Trophoblast cell (in vitro differentiated cells and primary cell): ENCODE results near the gene ELN.

Experiments
- DNase-seq, 2 donors: peaks; one replicate each; pipeline ENCODE4 v3.0.0-alpha.2; 2016
- H2AFZ ChIP-seq: 2 replicates; pipeline ENCODE4 v1.6.1; 2013; ENCODE audit warnings: low read length, moderate library complexity, mild to moderate bottlenecking; ENCODE audit not compliant: insufficient read depth, poor library complexity
- H2AK5ac ChIP-seq: 2 replicates; pipeline ENCODE4 v1.6.1; 2013; ENCODE audit warnings: mild to moderate bottlenecking, low read length
- H2BK120ac ChIP-seq: 2 replicates; pipeline ENCODE4 v1.6.1; 2013; ENCODE audit warnings: low read length, mild to moderate bottlenecking, moderate library complexity; ENCODE audit not compliant: insufficient read depth, poor library complexity
- H2BK12ac ChIP-seq: 2 replicates; pipeline ENCODE4 v1.6.1; 2013; ENCODE audit warnings: mild to moderate bottlenecking, low read length, moderate library complexity
- H2BK5ac ChIP-seq: 2 replicates; pipeline ENCODE4 v1.6.1; 2013; ENCODE audit warnings: low read length, low read depth, moderate library complexity, mild to moderate bottlenecking; ENCODE audit not compliant: poor library complexity
- H3K14ac ChIP-seq: 2 replicates; pipeline ENCODE4 v1.6.1; 2013; ENCODE audit warnings: mild to moderate bottlenecking, low read length
- H3K18ac ChIP-seq: 2 replicates; pipeline ENCODE4 v1.6.1; 2013; ENCODE audit warnings: mild to moderate bottlenecking, low read length
- H3K23ac ChIP-seq: 2 replicates; pipeline ENCODE4 v1.6.1; 2013; ENCODE audit warnings: low read length
- H3K27ac ChIP-seq: 2 replicates; pipeline ENCODE4 v1.5.1; 2013; ENCODE audit warnings: low read depth, mild to moderate bottlenecking, inconsistent platforms, low read length, moderate library complexity
- H3K27me3 ChIP-seq: 2 replicates; pipeline ENCODE4 v1.6.1; 2013; ENCODE audit warnings: inconsistent platforms, mild to moderate bottlenecking, low read length, moderate library complexity; ENCODE audit not compliant: insufficient read depth
- H3K36me3 ChIP-seq, 2 experiments: 1 replicate in 1 of 2; 2 replicates in 1 of 2; pipeline ENCODE4 v1.6.1; 2013; ENCODE audit warnings: low read length in 2 of 2, mild to moderate bottlenecking in 2 of 2, moderate library complexity in 1 of 2; ENCODE audit not compliant: insufficient read depth in 2 of 2, control insufficient read depth in 1 of 2
- H3K4ac ChIP-seq: 2 replicates; pipeline ENCODE4 v1.6.1; 2013; ENCODE audit warnings: low read depth, mild to moderate bottlenecking, low read length, moderate library complexity
- H3K4me1 ChIP-seq, 2 experiments: 1 replicate in 1 of 2; 2 replicates in 1 of 2; pipeline ENCODE4 v1.6.1; 2013; ENCODE audit warnings: low read length in 2 of 2, mild to moderate bottlenecking in 2 of 2, moderate library complexity in 1 of 2; ENCODE audit not compliant: insufficient read depth in 2 of 2, control insufficient read depth in 1 of 2
- H3K4me2 ChIP-seq: 2 replicates; pipeline ENCODE4 v1.6.1; 2013; ENCODE audit warnings: inconsistent platforms, mild to moderate bottlenecking, low read length, moderate library complexity
- H3K4me3 ChIP-seq: 2 replicates; pipeline ENCODE4 v1.5.1; 2013; ENCODE audit warnings: mild to moderate bottlenecking, low read depth, low read length, inconsistent platforms
- H3K79me1 ChIP-seq: one replicate; pipeline ENCODE4 v1.6.1; 2013; ENCODE audit warnings: low read length
- H3K79me2 ChIP-seq: 2 replicates; pipeline ENCODE4 v1.6.1; 2013; ENCODE audit warnings: low read length, mild to moderate bottlenecking; ENCODE audit not compliant: control insufficient read depth, insufficient read depth, poor library complexity
- H3K9ac ChIP-seq: 2 replicates; pipeline ENCODE4 v1.6.1; 2013; ENCODE audit warnings: mild to moderate bottlenecking, low read length
- H3K9me3 ChIP-seq: 2 replicates; pipeline ENCODE4 v1.6.1; 2013; ENCODE audit warnings: low read depth, mild to moderate bottlenecking, control low read depth, inconsistent platforms, low read length; ENCODE audit not compliant: insufficient read depth
- H4K12ac ChIP-seq: 2 replicates; pipeline ENCODE4 v1.6.1; 2013; ENCODE audit warnings: low read depth, mild to moderate bottlenecking, low read length, moderate library complexity
- H4K8ac ChIP-seq: 2 replicates; pipeline ENCODE4 v1.6.1; 2013; ENCODE audit warnings: low read depth, mild to moderate bottlenecking, low read length, moderate library complexity
- H4K91ac ChIP-seq: one replicate; pipeline ENCODE4 v1.6.1; 2013; ENCODE audit warnings: low read depth, mild to moderate bottlenecking, low read length, moderate library complexity
- WGBS: extraction: QIAGEN DNeasy Blood & Tissue Kit; methylation state at CpG from one replicate; pipeline ENCODE4 v1.1.7; 2013; ENCODE audit warnings: missing lambda C conversion rate; ENCODE audit not compliant: insufficient read length, insufficient coverage; ENCODE audit errors: extremely low coverage; 5-methylcytosine and 5-hydroxymethylcytosine counted together

Gene ELN

DNA sequence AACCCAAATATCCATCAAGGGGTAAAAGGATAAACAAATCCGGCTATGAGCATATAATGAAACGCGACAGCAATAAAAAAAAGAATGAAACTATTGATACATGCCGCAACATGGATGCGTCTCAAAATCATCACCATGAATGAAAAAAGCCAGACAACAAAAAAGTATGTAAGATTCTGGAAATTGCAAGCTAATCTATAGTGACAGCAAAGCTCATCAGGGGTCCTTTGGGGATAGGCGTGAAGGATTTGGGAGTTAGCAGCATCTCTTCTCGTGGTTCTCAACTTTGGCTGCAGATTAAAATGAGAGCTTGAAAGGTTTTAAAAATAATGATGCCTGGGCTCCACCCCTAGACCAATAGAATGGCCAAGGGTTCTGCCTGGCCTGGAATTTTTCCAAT is 46.0 kb upstream of the ELN start:
- no peak overlapping the region for H3K4ac ChIP-seq
- peaks cover 10 to 11% of the 10 kb centered on the region in 2 experiments for H3K4me1 ChIP-seq
- no peaks in the 10 kb centered on the region for H3K27me3 ChIP-seq
- peaks cover 3% of the 10 kb centered on the region for H3K79me1 ChIP-seq
- H2AFZ ChIP-seq = no peak overlapping the region
- H4K12ac ChIP-seq = no peak overlapping the region
- WGBS = no CpG with 5 or more reads among the region's 7 CpGs
- H4K8ac ChIP-seq = no peak overlapping the region
- H2BK120ac ChIP-seq = no peak overlapping the region
- no peak overlapping the region for H3K4me3 ChIP-seq
- H4K91ac ChIP-seq = no peak overlapping the region
- no peaks in the 10 kb centered on the region for H3K36me3 ChIP-seq
- no peak overlapping the region for H3K14ac ChIP-seq
- H3K4me2 ChIP-seq = no peak overlapping the region
- H3K9me3 ChIP-seq = peaks cover 3% of the 10 kb centered on the region
- no peaks in the 10 kb centered on the region for H3K79me2 ChIP-seq
- no peak overlapping the region for H2BK5ac ChIP-seq
- H3K18ac ChIP-seq = no peak overlapping the region
- H3K23ac ChIP-seq = no peak overlapping the region
- no peak overlapping the region for H3K27ac ChIP-seq
- no peak overlapping the region for H2BK12ac ChIP-seq
- DNase-seq = no peak
- no peak overlapping the region for H2AK5ac ChIP-seq
- no peak overlapping the region for H3K9ac ChIP-seq

DNA sequence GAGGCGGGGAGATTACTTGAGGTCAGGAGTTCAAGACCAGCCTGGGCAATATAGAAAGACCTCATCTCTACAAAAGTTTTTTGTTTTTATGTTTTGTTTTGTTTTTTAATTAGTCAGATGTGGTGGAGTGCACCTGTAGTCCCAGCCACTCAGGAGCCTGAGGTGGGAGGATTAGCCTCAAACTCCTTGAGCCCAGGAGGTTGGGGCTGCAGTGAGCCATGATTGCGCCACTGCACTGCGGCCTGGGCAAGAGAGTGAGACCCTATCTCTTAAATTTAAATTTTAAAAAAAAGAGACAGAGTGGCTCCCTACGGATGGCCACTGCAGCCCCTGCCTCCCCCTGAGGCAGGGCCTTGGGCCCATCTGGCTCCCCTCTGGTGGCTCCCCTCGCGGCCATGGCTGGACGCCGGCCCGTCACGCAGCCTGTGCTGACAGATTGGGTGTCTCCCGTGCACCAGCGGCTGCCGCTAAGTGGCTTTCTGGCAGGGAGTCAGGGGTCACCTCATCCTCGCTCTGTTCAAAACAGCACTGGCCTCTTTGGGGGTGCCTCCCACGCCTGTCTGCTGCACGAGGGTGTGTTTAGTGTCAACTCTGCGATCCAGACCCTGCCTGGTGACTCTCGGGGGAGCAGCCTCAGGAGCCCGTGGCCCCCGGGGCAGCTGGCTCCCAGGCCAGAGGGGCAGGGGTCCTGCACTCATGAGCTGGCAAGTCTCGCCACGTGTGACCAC is 44.4 kb upstream of the ELN start:
- Histone ChIP-seq H3K27me3 (no peaks in the 10 kb centered on the region), H3K9me3 (peaks cover 3% of the 10 kb centered on the region), H3K14ac (no peak overlapping the region), H4K8ac (no peak overlapping the region), H2AK5ac (no peak overlapping the region), H2BK5ac (no peak overlapping the region), H4K91ac (no peak overlapping the region), H3K27ac (no peak overlapping the region), H3K9ac (no peak overlapping the region), H3K36me3 (no peaks in the 10 kb centered on the region), H2AFZ (no peak overlapping the region), H3K4me2 (no peak overlapping the region), H3K18ac (no peak overlapping the region), H3K4me1 (peaks cover 5 to 8% of the 10 kb centered on the region in 2 experiments), H3K79me2 (no peaks in the 10 kb centered on the region), H2BK12ac (no peak overlapping the region), H3K79me1 (peaks cover 3% of the 10 kb centered on the region), H2BK120ac (no peak overlapping the region), H3K23ac (no peak overlapping the region), H3K4ac (no peak overlapping the region), H3K4me3 (no peak overlapping the region), H4K12ac (no peak overlapping the region)
- DNase-seq = no peak
- WGBS = no CpG with 5 or more reads among the region's 22 CpGs

DNA sequence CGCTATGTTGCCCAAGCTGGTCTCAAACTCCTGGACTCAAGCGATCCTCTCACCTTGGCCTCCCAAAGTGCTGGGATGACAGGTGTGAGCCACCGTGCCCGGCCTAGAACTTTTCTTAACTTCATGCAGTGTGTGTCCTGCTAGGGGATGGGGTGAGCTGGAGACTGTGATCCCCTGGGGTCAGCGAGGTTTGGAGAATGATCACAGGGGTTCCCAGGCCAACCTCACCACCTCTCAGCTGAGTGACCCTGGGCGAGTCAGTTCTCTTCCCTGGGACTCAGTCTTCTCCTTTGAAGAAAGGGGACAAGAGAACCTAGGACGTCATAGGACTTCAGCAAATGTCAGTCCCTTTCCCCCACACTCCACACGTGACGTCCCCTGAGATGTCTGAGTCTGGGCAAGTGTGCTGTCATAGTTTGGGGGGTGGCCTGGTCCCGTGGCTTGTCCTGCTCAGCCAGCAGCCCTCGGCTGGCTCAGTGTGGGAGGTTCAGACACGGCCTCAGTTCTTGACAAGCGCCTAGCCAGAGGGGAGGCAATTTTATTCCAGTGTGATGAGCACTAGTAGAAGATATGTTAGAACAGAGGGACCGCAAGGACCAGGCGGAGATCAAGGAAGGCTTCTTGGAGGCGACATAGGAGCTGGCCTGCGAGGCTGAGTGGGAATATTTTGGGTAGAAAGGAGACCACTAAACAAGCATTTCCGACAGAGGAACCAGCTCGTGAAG is 43.3 kb upstream of the ELN start:
- Histone ChIP-seq H3K79me2 (no peaks in the 10 kb centered on the region), H2BK120ac (no peak overlapping the region), H3K9ac (no peak overlapping the region), H4K8ac (no peak overlapping the region), H3K4me3 (no peak overlapping the region), H2BK12ac (no peak overlapping the region), H3K4me1 (peaks cover 0 to 2% of the 10 kb centered on the region in 2 experiments), H3K36me3 (no peaks in the 10 kb centered on the region), H3K79me1 (no peaks in the 10 kb centered on the region), H2BK5ac (no peak overlapping the region), H3K4me2 (no peak overlapping the region), H2AFZ (no peak overlapping the region), H3K27ac (no peak overlapping the region), H3K18ac (no peak overlapping the region), H4K91ac (no peak overlapping the region), H3K14ac (no peak overlapping the region), H3K23ac (no peak overlapping the region), H4K12ac (no peak overlapping the region), H3K27me3 (no peaks in the 10 kb centered on the region), H2AK5ac (peak overlapping the region; percentile 18), H3K4ac (no peak overlapping the region), H3K9me3 (peaks cover 3% of the 10 kb centered on the region)
- no peak for DNase-seq
- no CpG with 5 or more reads among the region's 19 CpGs for WGBS

DNA sequence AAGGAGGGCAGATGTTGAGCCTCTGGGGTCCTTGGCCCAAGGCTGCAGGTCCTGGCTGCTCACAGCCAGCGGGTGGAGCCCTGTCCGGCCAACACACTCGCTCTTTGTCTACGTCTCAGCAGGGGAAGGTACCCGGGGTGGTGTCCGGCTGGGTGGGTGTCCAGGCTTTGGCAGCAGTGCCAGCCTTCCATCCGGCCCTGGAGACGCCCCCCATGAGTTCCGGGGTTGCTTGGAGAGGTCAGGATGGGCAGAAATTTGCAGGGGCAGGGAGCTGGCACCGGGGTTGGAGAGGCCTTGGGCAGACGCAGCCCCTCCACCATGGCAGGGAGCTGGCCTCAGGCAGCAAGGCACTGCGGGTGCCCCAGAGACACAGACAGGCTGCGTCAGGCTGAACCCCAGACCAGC is 42.2 kb upstream of the ELN start:
- H3K4me2 ChIP-seq = no peak overlapping the region
- H2BK120ac ChIP-seq = no peak overlapping the region
- H3K4ac ChIP-seq = no peak overlapping the region
- H3K9me3 ChIP-seq = peaks cover 3% of the 10 kb centered on the region
- no peak overlapping the region for H2BK12ac ChIP-seq
- no peak overlapping the region for H2AFZ ChIP-seq
- H4K12ac ChIP-seq = no peak overlapping the region
- H3K23ac ChIP-seq = no peak overlapping the region
- H3K27ac ChIP-seq = no peak overlapping the region
- H2BK5ac ChIP-seq = no peak overlapping the region
- H3K36me3 ChIP-seq = no peaks in the 10 kb centered on the region
- no peaks in the 10 kb centered on the region for H3K79me2 ChIP-seq
- H3K27me3 ChIP-seq = no peaks in the 10 kb centered on the region
- peaks cover 0 to 2% of the 10 kb centered on the region in 2 experiments for H3K4me1 ChIP-seq
- H4K8ac ChIP-seq = no peak overlapping the region
- no peaks in the 10 kb centered on the region for H3K79me1 ChIP-seq
- H4K91ac ChIP-seq = peak overlapping the region; percentile 14
- no peak overlapping the region for H3K14ac ChIP-seq
- H3K9ac ChIP-seq = no peak overlapping the region
- DNase-seq = no peak
- H3K4me3 ChIP-seq = no peak overlapping the region
- no CpG with 5 or more reads among the region's 13 CpGs for WGBS
- no peak overlapping the region for H2AK5ac ChIP-seq
- H3K18ac ChIP-seq = no peak overlapping the region
